BJ (cell line): Measurements from ENCODE around the gene PLA1A. TPM values are rescaled to one million over a fixed set of nuclear protein-coding genes. Genes with fewer than 3 reads are reported as not detected.

Experiments used
- CTCF ChIA-PET: fragments of 350-600 bp; formaldehyde crosslinking; extraction: SDS; loops from one replicate; lab custom pipeline; 2021; ENCODE audit warnings: antibody characterized with exemption, inconsistent platforms; lab: Yijun Ruan, JAX
- POLR2A ChIA-PET: fragments of 300-600 bp; sonication (Branson Sonifier 250); formaldehyde crosslinking; extraction: SDS; loops from one replicate; lab custom pipeline; 2021; ENCODE audit warnings: antibody characterized with exemption; lab: Charles Lee
- DNase-seq: peaks from one replicate; pipeline ENCODE4 v3.0.0-alpha.2; 2011; ENCODE audit warnings: low read depth
- H3K27me3 ChIP-seq: 2 replicates; pipeline ENCODE4 v1.6.0; 2011; ENCODE audit warnings: low read length; ENCODE audit not compliant: control insufficient read depth, insufficient read depth
- H3K36me3 ChIP-seq: 2 replicates; pipeline ENCODE4 v1.5.1; 2011; ENCODE audit warnings: low read length; ENCODE audit not compliant: control insufficient read depth, insufficient read depth
- H3K4me3 ChIP-seq: 2 replicates; pipeline ENCODE4 v1.5.1; 2011; ENCODE audit warnings: low read depth, mild to moderate bottlenecking, control low read depth, low read length
- CTCF ChIP-seq: IDR thresholded peaks from 2 replicates; pipeline ENCODE4 v1.5.1; 2011; ENCODE audit warnings: low read depth, mild to moderate bottlenecking, control low read depth, inconsistent platforms, low read length, moderate library complexity; ENCODE audit not compliant: insufficient read depth
- polyA plus RNA-seq: library from polyadenylated mRNA; depleted of rRNA; stranded (reverse); fragments of >200 nt; gene quantifications from 2 replicates; pipeline ENCODE4 v1.2.3, GENCODE V29; 2011

The PLA1A gene
- polyA plus RNA-seq, 1 experiment, result not detected

GRCh38 chr3:119569156-119569555, 28.5 kb upstream of the PLA1A start:
- no peak for DNase-seq
- ChIA-PET POLR2A (no interaction called here), CTCF (interaction anchor here (1.2 kb wide), 1 partner anchor 10 kb away, joined by 5 read pairs; the partner anchor contains the start of gene CD80)
- Histone ChIP-seq H3K4me3 (no peak overlapping the region), H3K27me3 (peaks cover 1% of the 10 kb centered on the region; the same call in 1 of the 2 replicates), H3K36me3 (no peaks in the 10 kb centered on the region)
- TF ChIP-seq CTCF, result no peak

GRCh38 chr3:119570229-119570628, 27.5 kb upstream of the PLA1A start:
- Histone ChIP-seq H3K4me3 (no peak overlapping the region), H3K27me3 (peaks cover 1% of the 10 kb centered on the region; the same call in 1 of the 2 replicates), H3K36me3 (no peaks in the 10 kb centered on the region)
- POLR2A ChIA-PET, result no interaction called here
- CTCF ChIA-PET, result interaction anchor here (1.1 to 1.2 kb wide), 2 partner anchors 10 to 11 kb away, joined by 3 to 5 read pairs; partner anchors contain the start of gene CD80
- no peak for DNase-seq
- TF ChIP-seq CTCF, result no peak

- H3K4me3 ChIP-seq, result no peak overlapping the region
- H3K27me3 ChIP-seq, result peaks cover 1% of the 10 kb centered on the region; the same call in 1 of the 2 replicates
- TF ChIP-seq CTCF, result no peak
- POLR2A ChIA-PET, result no interaction called here
- no peaks in the 10 kb centered on the region for H3K36me3 ChIP-seq
- CTCF ChIA-PET, result interaction anchor here (1.3 kb wide), 1 partner anchor 110 kb away, joined by 3 read pairs; no protein-coding TSS in a partner anchor
- no peak for DNase-seq
Observed at GRCh38 chr3:119571230-119571629, 26.5 kb upstream of the PLA1A start.

- no peak for TF ChIP-seq CTCF
- ChIA-PET POLR2A (no interaction called here), CTCF (interaction anchor here (1.3 kb wide), 1 partner anchor 109 kb away, joined by 3 read pairs; no protein-coding TSS in a partner anchor)
- DNase-seq, result no peak
- Histone ChIP-seq H3K36me3 (no peaks in the 10 kb centered on the region), H3K4me3 (no peak overlapping the region), H3K27me3 (peaks cover 1% of the 10 kb centered on the region; the same call in 1 of the 2 replicates)
Observed at GRCh38 chr3:119571688-119572087, 26.0 kb upstream of the PLA1A start.

GRCh38 chr3:119575507-119575906, 22.2 kb upstream of the PLA1A start:
- DNase-seq, result no peak
- ChIA-PET CTCF (no interaction called here), POLR2A (no interaction called here)
- no peak for TF ChIP-seq CTCF
- Histone ChIP-seq H3K27me3 (no peaks in the 10 kb centered on the region), H3K4me3 (no peak overlapping the region), H3K36me3 (no peaks in the 10 kb centered on the region)
